Cerebellar cortex (tissue), 1 donor: Measurements from ENCODE around the gene FMC1.
"Not testable (repeated sequence)": the region's sequence is repeated elsewhere in the genome, so short reads cannot be mapped to it uniquely, and the experiment has no call there.

Source experiments
- DNase-seq: peaks from one replicate; pipeline ENCODE4 v3.0.0-alpha.2; 2015; ENCODE audit warnings: low spot score

FMC1 gene

DNA sequence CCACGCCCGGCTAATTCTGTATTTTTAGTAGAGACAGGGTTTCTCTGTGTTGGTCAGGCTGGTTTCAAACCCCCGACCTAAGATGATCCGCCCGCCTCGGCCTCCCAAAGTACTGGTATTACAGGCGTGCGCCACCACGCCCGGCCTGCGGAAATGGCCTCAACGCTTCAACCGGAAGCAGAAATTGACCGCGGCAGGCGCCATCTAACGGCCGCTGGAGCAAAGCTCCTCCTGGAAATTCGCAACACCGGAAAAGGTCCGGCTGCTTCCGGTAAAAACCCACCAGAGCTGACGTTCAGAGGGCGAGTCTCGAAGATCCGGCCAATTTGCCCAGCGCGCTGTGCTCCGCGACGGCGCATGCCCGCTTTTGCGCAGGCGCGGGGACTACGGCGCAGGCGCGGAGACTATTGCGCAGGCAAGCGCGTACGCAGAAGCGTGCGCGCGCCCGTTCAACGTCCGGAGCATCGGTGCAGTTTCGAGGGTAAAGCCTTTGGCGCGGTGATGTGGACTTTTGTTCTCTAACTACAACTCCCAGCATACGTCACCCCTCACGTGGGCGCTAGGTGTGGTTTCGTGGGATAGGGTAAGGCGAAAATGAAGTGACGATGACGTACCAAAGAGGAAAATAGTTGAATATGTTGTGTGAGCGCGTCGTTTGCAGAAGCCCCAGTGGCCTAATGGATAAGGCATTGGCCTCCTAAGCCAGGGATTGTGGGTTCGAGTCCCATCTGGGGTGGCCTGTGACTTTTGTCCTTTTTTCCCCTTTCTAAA is 915 bp upstream of the FMC1 start:
- peak; percentile 100 for DNase-seq

DNA sequence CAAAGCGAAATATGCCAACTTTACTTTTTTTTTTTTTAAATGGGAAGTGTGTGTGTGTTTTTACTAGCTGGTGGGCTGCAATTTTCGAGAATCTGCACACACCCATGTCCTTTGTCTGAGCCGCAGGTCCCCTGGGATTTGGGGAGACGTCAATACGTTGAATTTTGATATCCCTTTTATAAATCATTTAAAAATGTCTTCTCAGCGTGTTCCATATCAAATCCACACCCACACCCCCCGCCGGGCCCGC is 404 bp upstream of the FMC1 start:
- no peak for DNase-seq

DNA sequence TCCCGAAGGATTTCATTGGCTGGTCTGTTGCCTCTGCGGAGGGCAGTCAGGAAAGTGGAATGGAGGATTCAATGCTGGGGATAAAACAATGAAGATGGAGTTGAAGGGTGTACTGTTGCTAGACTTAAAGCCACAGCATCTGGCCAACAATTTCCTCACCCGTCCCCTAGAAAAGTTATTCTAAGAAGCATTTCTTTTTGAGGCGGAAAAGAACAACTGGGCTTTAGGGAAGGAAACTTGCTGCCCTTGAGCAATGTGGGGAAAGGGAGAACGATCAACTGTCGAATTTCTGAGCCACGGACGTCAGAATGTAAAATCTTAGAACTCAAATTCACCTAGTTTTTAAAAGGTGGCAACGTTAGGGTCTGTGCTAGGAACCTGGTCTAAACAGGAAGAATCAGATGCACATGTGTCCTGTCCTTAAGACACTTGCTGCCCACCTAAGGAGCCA is 664 bp downstream of the FMC1 start:
- DNase-seq = no peak

DNA sequence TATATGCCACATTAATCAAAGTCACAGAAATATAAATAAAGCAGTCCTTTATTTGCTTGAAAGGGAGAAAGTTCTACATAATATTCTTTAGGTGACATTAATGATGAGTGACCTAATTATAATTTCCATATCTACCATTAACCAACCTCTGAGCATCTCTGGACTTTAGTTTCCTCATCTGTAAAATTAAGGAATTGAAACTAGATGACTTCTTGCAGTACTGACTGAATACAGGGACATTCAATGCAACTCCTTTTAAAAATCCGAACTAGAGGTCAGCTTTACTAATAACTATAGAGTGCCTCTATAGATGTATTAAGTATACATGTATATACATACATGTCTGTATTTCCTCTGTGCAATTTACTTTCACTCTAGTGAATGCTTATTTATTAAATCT is 3.9 kb downstream of the FMC1 start:
- DNase-seq = no peak

DNA sequence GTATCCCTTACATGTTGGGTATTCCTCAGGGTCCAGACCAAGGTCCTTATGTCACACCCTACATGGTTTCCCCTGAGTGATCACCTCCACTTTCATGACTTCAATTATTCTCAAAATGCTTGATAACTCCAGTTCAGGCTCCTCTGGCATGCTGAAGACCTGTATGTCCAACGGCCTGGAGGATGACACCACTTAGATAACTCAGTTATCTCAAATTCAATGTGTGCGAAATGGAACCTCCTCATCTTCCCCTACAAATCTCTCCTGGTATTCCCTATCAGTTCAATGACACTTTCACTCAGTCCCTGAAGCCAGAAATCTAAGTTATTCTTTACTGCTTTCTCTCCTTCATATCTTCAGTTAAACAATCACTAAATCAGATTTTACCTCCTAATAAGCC is 9.9 kb downstream of the FMC1 start:
- DNase-seq = no peak

DNA sequence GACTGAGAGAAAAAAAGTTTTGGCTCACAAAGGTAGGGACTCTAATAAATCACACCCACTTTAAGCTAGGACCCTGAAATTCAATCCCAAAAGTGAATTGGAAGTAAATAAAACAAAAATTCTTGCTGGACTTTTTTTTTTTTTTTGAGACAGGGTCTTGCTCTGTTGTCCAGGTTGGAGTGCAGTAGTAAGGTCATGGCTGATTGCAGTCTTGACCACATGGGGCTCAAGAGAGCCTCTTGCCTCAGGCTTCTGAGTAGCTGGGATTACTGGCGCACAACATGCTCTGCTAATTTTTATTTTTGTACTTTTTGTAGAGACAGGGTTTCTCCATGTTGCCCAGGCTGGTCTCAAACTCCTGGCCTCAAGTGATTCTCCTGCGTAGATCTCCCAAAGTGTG is 13.6 kb downstream of the FMC1 start:
- no peak for DNase-seq

DNA sequence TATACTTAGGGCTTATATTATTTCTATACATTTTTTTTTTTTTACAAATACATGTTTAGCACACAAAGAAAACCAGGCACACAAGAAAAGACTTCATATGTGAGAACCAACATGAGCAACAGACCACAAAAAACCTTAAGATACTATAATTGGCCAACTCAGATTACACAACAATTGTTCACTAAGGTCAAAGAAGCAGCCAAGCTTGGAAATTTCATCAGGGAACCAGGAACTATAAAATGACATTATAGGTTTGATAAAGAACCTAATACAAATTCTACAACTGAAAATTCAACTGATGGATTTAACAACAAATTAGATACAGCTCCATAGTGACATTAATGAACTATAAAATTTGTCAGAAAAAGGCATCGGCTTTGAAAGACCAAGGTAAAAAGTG is 14.2 kb downstream of the FMC1 start:
- no peak for DNase-seq

DNA sequence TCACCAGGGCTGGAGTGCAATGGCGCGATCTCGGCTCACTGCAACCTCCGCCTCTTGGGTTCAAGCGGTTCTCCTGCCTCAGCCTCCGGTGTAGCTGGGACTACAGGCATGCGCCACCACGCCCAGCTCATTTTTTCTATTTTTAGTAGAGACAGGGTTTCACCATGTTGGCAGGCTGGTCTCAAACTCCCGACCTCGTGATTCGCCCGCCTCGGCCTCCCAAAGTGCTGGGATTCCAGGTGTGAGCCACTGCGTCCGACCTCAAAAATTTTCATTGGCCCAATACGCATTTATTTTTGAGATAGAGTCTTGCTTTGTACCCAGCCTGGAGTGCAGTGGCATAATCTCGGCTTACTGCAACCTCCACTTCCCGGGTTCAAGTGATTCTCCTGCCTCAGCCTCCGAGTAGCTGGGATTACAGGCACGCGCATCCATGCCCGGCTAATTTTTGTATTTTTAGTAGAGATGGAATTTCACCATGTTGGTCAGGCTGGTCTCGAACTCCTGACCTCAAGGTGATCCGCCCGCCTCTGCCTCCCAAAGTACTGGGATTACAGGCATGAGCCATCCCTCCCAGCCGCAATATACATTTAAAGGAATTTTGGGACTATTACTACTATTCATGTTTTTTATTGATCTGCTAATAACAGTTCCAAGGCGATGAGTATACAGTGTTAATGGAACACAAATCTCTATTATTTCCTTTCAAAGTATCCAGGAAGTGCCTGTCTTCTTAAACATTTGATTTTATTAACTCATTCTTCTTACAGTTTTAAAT is 16.8 kb downstream of the FMC1 start:
- DNase-seq = not testable (repeated sequence)

DNA sequence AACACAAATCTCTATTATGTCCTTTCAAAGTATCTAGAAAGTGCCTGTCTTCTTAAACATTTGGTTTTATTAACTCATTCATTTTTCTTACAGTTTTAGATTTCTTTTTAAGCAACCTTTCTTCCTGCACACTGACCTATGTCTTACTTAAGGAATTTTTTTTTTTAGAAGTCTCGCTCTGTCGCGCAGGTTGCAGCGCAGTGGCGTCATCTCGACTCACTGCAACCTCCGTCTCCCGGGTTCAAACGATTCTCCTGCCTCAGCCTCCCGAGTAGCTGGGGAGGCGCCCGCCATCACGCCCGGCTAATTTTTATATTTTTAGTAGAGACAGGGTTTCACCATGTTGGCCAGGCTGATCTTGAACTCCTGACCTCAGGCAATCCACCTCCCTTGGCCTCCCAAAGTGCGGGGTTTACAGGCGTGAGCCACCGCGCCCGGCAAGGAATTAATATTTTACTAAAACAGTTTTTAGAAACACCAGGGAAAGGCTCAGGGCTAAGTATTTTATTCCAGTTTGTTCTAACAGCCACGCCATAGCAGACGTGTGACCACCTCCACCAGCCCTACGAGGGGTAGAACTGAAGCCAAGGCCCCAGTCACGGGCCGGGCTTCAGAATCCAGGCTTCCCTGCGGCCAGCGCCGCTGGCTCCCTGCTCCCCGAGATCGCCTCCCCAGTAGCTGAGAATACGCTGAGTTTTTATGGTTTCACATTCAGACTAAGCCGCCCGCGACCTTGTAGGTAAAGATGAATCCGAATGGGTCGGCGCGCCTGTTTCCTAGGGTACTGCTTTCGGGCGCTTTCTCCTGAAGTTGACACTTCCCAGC is 17.6 kb downstream of the FMC1 start:
- DNase-seq = peak; percentile 15

DNA sequence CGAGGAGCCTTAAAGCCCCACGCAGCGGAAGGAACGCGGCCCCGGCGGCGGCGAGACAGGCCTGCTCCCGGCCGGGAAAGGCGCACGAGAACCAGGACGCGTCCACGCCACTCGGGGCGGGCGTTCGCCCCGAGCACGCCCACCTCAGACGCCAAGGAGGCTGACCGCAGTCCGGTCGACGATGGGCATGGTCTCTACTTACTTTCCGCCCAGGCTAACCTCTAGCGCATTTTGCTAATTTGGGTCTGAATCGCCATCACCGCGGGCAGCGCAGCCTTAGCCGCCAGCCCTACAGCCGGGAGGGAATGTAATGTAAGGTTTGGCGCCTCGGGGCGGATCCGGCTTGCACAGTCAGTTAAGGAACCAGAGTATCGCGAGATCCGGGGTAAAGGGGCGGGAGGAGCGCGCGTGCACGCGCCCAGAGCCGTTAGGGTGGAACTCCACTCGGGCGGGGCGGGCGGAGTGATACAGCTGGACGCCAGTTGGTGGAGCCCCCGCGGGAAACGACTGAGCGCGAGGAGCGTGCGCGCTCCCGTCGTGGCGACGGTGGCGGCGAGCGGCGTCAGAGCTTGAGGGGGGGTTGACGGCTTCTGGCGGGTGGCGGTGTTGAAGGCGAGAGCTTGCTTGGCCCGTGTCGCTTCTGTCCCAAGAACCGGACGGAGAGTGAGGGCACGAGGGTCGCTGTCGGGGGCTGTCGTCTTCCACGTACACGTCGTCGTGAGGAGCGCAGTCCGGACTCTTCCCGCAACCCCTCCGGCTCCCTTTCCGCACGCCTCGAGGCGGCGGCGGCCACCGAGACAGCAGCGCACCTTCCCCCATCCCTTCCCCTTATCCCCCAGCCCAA is 18.5 kb downstream of the FMC1 start, which contains the start of gene LUC7L2:
Gene LUC7L2, plus strand, starts transcription at position 529 of the 844 bp plus-strand sequence. CDS start 368 bp downstream, outside the sequence.
- peak; percentile 98 for DNase-seq

DNA sequence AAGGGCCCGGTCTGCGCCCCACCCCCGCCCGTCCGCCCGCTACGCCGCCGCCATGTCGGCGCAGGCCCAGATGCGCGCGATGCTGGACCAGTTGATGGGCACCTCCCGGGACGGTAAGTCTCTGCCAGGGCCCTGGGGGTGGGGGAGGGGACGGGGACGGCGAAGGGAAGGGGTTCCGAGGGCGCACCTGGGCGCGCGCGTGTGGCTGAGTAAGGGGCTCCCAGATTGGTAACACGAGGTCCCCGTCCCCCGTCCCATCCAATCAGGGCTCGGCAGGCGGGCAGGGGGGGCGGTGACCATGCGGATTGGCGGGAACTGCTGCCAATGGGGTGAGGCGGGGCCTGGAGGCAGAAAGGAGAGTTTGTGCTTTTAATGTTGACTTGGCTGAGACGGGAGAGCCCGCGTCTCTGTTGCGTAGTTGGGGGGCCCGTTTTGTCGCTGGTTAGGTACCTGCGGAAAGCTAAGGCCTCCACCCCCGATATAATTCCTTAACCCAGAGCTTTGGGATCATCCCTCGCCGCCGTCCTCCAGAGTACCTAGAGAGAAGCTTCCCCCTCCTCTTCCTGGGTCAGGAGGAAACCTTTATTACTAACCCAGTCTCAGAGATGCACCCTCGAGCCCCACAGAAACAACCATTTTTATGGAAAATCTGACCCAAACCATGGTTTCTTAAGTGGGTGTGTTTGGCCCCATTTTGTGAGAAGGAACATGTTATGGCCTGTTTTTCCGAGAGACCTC is 19.2 kb downstream of the FMC1 start:
- DNase-seq = peak; percentile 97

DNA sequence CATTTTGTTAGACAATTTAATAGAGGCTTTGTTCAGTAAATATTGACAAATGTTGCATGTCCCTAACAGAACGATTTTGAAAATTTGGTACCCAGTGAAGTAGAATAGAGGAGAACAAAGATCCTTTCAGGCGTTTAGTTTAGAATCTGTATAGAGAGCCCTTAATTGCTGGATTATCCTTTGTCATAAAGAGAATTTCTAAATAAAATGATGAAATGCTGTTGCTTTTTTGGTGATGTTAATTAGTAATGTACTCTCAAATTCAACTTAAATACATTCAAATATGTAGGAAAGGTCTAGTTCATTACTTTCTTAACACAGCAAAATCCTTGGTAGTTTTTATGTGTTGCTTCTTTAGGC is 19.8 kb downstream of the FMC1 start:
- no peak for DNase-seq

DNA sequence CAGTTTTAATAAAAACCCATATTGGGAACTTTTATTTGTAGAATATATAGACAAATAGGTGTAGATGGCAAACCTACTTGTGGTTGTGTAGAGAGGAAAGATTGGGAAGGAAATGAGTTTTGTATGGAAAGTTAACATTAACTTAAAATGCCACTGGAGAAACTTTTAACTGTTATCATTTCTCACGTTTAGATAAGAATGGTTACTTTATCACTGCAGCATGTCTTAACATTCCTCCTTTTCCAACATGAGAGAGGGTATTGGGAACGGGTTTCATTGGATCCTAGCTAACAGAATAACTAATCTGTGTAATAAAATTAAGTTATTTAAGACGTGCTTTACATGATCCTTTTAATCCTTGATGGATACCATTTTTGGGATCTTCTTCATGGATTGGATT is 20.4 kb downstream of the FMC1 start:
- no peak for DNase-seq

DNA sequence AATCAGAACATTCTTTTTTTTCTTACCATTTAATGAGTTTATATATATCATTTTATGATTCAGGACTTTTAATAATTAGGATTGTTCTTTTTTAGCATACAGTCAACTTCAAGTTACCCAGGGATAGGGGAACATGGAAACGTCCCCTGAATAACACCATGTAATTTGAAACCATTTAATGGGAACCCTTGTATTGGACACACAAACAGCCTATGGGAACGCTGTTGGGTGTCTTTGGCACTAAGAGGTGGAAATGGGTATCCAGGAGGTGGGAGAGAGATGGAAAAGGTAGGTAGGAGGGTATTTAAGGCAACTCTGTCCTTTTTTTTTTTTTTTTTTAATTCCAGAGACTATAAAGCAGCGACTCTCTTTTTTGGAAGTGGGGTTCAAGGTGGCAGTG is 21.2 kb downstream of the FMC1 start:
- peak; percentile 20 for DNase-seq

DNA sequence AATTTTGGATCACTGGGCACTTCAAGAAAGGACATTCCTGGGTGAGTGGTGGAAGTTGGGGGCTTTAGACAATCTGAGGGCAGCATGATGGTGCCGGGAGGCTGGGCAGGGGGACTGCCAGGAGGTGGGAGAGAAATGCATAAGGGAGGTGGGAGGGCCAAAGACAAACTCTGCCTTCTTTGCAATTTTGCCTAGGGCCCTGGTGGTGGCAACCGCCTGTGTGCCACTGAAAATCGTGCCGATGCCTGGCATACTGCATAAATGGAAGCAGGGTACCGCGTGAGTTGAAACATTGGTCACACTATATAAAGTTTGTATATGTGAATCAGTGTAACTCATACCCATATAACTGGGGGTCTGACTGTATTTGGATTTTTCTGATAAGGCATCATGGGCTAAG is 21.8 kb downstream of the FMC1 start:
- no peak for DNase-seq

DNA sequence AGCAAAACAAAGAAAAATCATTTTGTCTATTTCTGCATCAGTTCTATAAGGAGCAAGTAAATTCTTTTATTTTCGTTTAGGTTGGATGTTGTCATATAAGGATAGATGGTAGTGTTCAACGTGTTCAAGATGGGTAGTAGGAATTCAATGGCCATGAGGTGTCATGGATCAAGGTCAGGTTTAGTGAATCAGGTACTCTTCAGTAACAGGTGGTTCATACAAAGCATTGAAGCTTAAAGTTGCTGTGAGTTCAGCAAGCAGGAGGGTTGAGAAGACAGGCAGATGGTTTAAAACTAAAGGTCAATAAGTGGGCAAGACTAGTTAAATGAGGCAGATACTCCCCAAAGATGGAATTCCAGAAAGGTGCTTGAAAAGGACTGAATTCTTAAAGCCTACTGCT is 24.2 kb downstream of the FMC1 start:
- DNase-seq = no peak

DNA sequence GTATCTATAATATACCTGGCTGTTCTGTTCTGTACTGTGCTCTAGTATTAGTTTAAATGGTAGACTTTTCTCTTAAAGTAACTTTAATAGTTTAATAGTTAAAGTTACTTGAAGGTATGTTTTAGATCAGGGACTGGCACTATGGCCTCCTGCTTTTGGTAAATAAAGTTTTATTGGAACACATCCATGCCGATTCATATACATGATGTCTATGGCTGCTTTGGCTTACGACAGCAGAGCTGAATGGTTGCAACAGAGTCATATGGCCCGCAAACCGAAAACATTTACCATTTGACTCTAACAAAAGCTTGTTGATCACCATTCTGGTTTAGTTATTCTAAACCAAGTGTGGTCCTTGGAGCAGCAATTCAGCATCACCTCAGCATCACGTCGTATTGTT is 25.3 kb downstream of the FMC1 start:
- no peak for DNase-seq

DNA sequence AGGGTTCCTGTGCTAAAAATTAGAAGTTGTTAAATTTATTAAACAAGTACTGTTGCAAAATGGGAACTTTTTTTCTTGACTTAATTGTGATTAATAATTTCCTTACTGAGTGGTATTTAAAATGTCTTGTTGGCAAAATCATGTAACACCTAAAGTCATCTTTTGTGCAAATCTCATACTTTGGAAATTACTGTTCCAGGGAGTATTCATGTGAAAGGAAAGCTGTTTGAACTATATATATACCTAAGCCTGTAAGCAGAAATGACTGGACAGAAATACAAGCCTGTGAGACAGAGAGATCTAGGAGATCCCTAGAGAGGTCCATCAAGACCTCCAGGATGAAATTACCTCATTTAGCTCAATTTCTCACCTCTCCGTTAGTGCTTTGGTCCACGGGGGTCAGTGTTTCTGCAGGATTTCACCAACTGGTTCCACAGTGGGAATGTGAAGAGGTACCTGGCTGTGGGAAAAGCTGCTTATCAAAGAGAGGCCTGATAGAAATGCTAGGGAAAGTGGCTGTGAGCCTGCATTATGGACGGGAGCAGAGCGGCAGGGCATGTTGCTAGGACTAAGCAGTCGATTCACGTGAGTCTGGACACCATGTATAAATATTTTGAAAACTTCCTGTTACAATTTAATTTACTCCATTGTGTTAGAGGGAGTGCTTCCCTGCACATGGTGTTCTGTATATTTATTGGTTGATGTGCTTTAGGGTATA is 26.5 kb downstream of the FMC1 start:
- DNase-seq = no peak

DNA sequence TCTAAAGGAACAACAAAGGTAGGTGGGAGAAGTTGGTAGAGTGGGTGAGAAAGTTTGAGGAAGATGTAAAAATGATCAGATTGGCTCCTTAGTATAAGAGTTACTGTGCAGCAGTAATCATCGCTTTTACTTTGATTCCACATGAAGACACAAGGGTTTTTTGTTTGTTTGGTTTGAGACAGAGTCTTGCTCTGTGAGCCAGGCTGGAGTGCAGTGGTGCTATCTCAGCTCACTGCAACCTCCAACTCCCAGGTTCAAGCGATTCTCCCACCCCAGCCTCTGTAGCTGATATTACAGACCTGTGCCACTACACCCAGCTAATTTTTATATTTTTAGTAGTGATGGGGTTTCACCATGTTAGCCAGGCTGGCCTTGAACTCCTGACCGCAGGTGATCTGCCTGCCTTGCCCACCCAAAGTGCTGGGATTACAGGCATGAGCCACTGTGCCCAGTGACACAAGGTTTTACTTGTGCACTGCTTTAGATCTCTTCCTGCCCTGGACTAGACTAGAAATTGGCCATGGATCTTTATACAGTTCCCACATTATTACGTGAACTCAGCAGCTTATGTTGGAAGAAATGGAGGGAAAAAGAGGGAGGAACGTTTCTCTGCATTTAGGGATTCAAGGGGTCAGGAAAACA is 29.3 kb downstream of the FMC1 start:
- no peak for DNase-seq

DNA sequence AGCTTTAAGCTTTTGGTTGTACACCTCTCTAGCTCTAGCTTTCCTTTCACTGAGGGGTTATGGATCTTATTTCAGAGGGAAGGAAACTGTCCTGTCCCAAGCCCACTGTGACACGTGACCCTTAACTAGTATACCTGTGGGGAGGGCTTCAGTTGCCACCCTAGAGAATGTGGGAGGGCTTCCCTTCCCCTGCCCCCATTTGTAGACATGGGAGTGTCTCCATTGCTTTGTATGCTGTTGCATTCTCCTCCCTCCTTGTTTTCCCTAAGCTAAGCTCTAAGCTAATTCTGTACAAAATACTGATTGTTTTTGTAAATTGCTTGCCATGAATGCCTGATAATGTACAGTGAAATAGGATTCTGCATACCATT is 29.8 kb downstream of the FMC1 start:
- DNase-seq = no peak
